Measurements from ENCODE around the gene MAPK8IP3.

- no peak for TF ChIP-seq CTCF (IDR thresholded peaks at IDR 0.05)
- TF ChIP-seq EZH2 (IDR thresholded peaks at IDR 0.05; ENCODE audit: borderline replicate concordance, insufficient read depth, low read depth, low read length, poor library complexity, severe bottlenecking), result no peak
Measured at GRCh38 chr16:1688807-1689560, 17.0 kb upstream of the MAPK8IP3 start.
